ENCODE data around the gene XK.

GRCh38 chrX:37752936-37753335 is 67.3 kb downstream of the XK start:
- TF ChIP-seq CTCF (conservative IDR thresholded peaks at IDR 0.05) = no peak
- no peak for TF ChIP-seq EZH2 (IDR thresholded peaks at IDR 0.05; ENCODE audit: low read depth)

All from PC-9 (cell line).